Measurements from ENCODE around the gene CACNB1. TPM values are rescaled to one million over a fixed set of nuclear protein-coding genes. Genes with fewer than 3 reads are reported as not detected.

Gene CACNB1
- total and polyA plus RNA-seq, 2 of the 4 experiments (the other 2 are of a cell fraction), result 2.5 to 8.6 TPM

DNA sequence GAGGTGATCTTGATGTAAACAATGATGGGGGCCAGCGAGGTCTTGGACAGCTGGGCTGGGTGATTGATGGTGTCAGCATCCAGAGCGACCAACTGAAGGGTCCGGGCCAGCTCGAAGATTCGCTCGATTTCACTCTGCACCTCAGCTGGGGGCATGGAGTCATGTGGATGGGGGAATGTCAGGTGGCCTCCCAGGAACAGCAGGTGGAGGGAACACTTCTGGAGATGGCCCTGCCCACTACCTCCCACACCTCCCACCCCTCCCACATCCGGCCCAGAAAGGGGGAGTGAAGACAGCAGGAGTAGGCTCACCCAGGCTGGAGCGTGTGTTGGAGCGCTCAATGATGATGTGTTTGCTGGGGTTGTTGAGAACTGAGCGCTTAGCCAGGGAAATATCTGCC, 13.7 kb downstream of the CACNB1 start:
- Histone ChIP-seq H3K9ac (ENCODE audit: low read depth, low read length) (no peak overlapping the region), H2BK15ac (ENCODE audit: low read depth, low read length) (no peak overlapping the region), H2AK5ac (ENCODE audit: low read depth, low read length) (no peak overlapping the region), H3K4me1 (ENCODE audit: control insufficient read depth, insufficient read depth, low read length) (no peaks in the 10 kb centered on the region), H4K20me1 (ENCODE audit: insufficient read depth, low read length) (no peaks in the 10 kb centered on the region; the same call in 1 of the 2 replicates), H3K4ac (ENCODE audit: low read depth, low read length) (no peak overlapping the region), H3K18ac (ENCODE audit: low read depth, low read length) (no peak overlapping the region), H3K9me3 (ENCODE audit: control insufficient read depth, insufficient read depth, low read length) (no peaks in the 10 kb centered on the region), H2BK5ac (ENCODE audit: low read depth, low read length, poor library complexity, severe bottlenecking) (no peak overlapping the region), H3K4me2 (ENCODE audit: low read depth, low read length) (no peak overlapping the region), H3K27me3 (ENCODE audit: control insufficient read depth, insufficient read depth, low read length) (no peaks in the 10 kb centered on the region), H3K36me3 (ENCODE audit: control insufficient read depth, insufficient read depth, low read length) (peaks cover 48% of the 10 kb centered on the region), H3K14ac (replicated peaks; ENCODE audit: low read depth, low read length) (no peak overlapping the region), H4K5ac (ENCODE audit: low read depth, low read length) (no peak overlapping the region), H2BK120ac (ENCODE audit: low read depth, low read length) (no peak overlapping the region), H2AFZ (replicated peaks; ENCODE audit: low read length, poor library complexity) (no peak overlapping the region), H3K56ac (ENCODE audit: extremely low read depth, insufficient read depth, low read length) (no peak overlapping the region), H4K8ac (ENCODE audit: low read depth in 2 of 2, low read length in 2 of 2) (no peak overlapping the region), H2BK20ac (ENCODE audit: low read depth, low read length) (no peak overlapping the region), H3K27ac (ENCODE audit: insufficient read depth, low read length) (no peak overlapping the region), H3K4me3 (ENCODE audit: insufficient read depth, low read depth, low read length) (no peak overlapping the region), H4K91ac (ENCODE audit: insufficient read depth, low read depth, low read length) (no peak overlapping the region), H3K9me1 (ENCODE audit: insufficient read depth, low read length) (no peaks in the 10 kb centered on the region), H3K23ac (ENCODE audit: low read depth, low read length) (no peak overlapping the region), H2AK9ac (replicated peaks; ENCODE audit: low read depth, low read length, poor library complexity) (no peak overlapping the region), H3K79me1 (ENCODE audit: low read depth in 1 of 2, low read length in 2 of 2) (peaks cover 0 to 10% of the 10 kb centered on the region in 2 experiments; a peak in 1 of 4 replicates)
- BruUV-seq (replicated peaks), result no TSS peak
- no peak for TF ChIP-seq MAZ (IDR thresholded peaks at IDR 0.05; ENCODE audit: borderline replicate concordance, low read depth, low read length)
- no peak for TF ChIP-seq FOS (IDR thresholded peaks at IDR 0.05; ENCODE audit: low read depth, low read length)
- TF ChIP-seq BHLHE40 (IDR thresholded peaks at IDR 0.05; ENCODE audit: low read depth, low read length), result no peak
- TF ChIP-seq, protein P1, sequence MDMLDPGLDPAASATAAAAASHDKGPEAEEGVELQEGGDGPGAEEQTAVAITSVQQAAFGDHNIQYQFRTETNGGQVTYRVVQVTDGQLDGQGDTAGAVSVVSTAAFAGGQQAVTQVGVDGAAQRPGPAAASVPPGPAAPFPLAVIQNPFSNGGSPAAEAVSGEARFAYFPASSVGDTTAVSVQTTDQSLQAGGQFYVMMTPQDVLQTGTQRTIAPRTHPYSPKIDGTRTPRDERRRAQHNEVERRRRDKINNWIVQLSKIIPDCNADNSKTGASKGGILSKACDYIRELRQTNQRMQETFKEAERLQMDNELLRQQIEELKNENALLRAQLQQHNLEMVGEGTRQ (IDR thresholded peaks at IDR 0.05; ENCODE audit: low read depth, low read length), result no peak
- TF ChIP-seq MAFK (IDR thresholded peaks at IDR 0.05; ENCODE audit: low read depth, low read length), result no peak
- TF ChIP-seq MXI1 (IDR thresholded peaks at IDR 0.05; ENCODE audit: borderline replicate concordance, low read depth, low read length), result no peak
- no peak for TF ChIP-seq SMC3 (IDR thresholded peaks at IDR 0.05; ENCODE audit: low read depth, low read length)
- no peak for TF ChIP-seq RCOR1 (IDR thresholded peaks at IDR 0.05; ENCODE audit: insufficient replicate concordance, low read length)
- intact Hi-C loops (cut with micrococcal nuclease) (no loop called here), in situ Hi-C loops (cut with MboI; ENCODE audit: low sequenced_read_pairs) (no loop called here), dilution Hi-C loops (cut with HindIII; ENCODE audit: low sequenced_read_pairs, unreplicated experiment) (no loop called here)
- ATAC-seq (ENCODE audit: low read depth) (no peak), DNase-seq (no peak)
- WGBS, 2 experiments (ENCODE audit: extremely low coverage in 2 of 2, insufficient read length in 1 of 2), result 62% methylated on average over 2 of the region's 10 CpGs; no CpG with 5 or more reads in 1 of the 2 experiments
- ChIA-PET CTCF (interaction anchor here (1.4 kb wide), 1 partner anchor 19 kb away, joined by 3 read pairs; no protein-coding TSS in a partner anchor), POLR2A (ENCODE audit: unreplicated experiment) (interaction anchor here (0.6 kb wide), 1 partner anchor 16 kb away, joined by 5 read pairs; no protein-coding TSS in a partner anchor)

Data from IMR-90 (cell line).